ENCODE results near the gene THTPA.

GRCh38 chr14:23571701-23572523, 15.8 kb downstream of the THTPA start:
- TF ChIP-seq CTCF (IDR thresholded peaks at IDR 0.05) (no peak), POLR2A (IDR thresholded peaks at IDR 0.05) (no peak)
